H9 (cell line): ENCODE data around the gene FARSA. TPM values are rescaled to one million over a fixed set of nuclear protein-coding genes. Genes with fewer than 3 reads are reported as not detected.
A peak's percentile ranks its signal among the peaks of the same experiment; 100 is the strongest.

Source experiments
- DNase-seq: peaks from one replicate; pipeline ENCODE4 v3.0.0-alpha.2; 2017
- H2AFZ ChIP-seq: one replicate; pipeline ENCODE4 v1.6.1; 2013; ENCODE audit warnings: mild to moderate bottlenecking, low read length, control low read depth, moderate library complexity
- H2AK5ac ChIP-seq: 2 replicates; pipeline ENCODE4 v1.6.1; 2013; ENCODE audit warnings: low read length, control low read depth, mixed read lengths; ENCODE audit not compliant: insufficient read length
- H2BK120ac ChIP-seq: one replicate; pipeline ENCODE4 v1.6.1; 2013; ENCODE audit warnings: low read depth, mild to moderate bottlenecking, low read length, control low read depth, inconsistent platforms; ENCODE audit not compliant: poor library complexity, severe bottlenecking
- H2BK12ac ChIP-seq: 2 replicates; pipeline ENCODE4 v1.6.1; 2013; ENCODE audit warnings: low read length, control low read depth, mixed read lengths, low read depth; ENCODE audit not compliant: insufficient read length
- H2BK15ac ChIP-seq: 2 replicates; pipeline ENCODE4 v1.6.1; 2013; ENCODE audit warnings: low read depth, low read length, control low read depth
- H2BK20ac ChIP-seq: one replicate; pipeline ENCODE4 v1.6.1; 2013; ENCODE audit warnings: low read depth, mild to moderate bottlenecking, low read length, control low read depth, inconsistent platforms; ENCODE audit not compliant: poor library complexity, severe bottlenecking
- H2BK5ac ChIP-seq: 2 replicates; pipeline ENCODE4 v1.6.1; 2013; ENCODE audit warnings: low read length, control low read depth, mixed read lengths; ENCODE audit not compliant: insufficient read length
- H3K14ac ChIP-seq: 2 replicates; pipeline ENCODE4 v1.6.1; 2013; ENCODE audit warnings: low read length, control low read depth; ENCODE audit not compliant: insufficient read depth
- H3K18ac ChIP-seq: 2 replicates; pipeline ENCODE4 v1.6.1; 2013; ENCODE audit warnings: low read depth, mild to moderate bottlenecking, mixed read lengths, low read length, control low read depth; ENCODE audit not compliant: insufficient read length
- H3K23ac ChIP-seq: 2 replicates; pipeline ENCODE4 v1.6.1; 2013; ENCODE audit warnings: low read length, control low read depth, mixed read lengths, low read depth; ENCODE audit not compliant: insufficient read length
- H3K23me2 ChIP-seq: 2 replicates; pipeline ENCODE4 v1.6.1; 2013; ENCODE audit warnings: low read depth, mild to moderate bottlenecking, mixed read lengths, low read length, control low read depth; ENCODE audit not compliant: insufficient read length, poor library complexity, severe bottlenecking
- H3K27ac ChIP-seq: 2 replicates; pipeline ENCODE4 v1.5.1; 2013; ENCODE audit warnings: low read length, control low read depth, mixed read lengths, low read depth; ENCODE audit not compliant: insufficient read length
- H3K27me3 ChIP-seq: 2 replicates; pipeline ENCODE4 v1.6.1; 2013; ENCODE audit warnings: low read length, control low read depth, inconsistent platforms; ENCODE audit not compliant: insufficient read depth
- H3K4ac ChIP-seq: 2 replicates; pipeline ENCODE4 v1.6.1; 2013; ENCODE audit warnings: low read depth, mild to moderate bottlenecking, control low read depth, inconsistent platforms, low read length, moderate library complexity
- H3K4me1 ChIP-seq: 2 replicates; pipeline ENCODE4 v1.6.1; 2013; ENCODE audit warnings: low read length, control low read depth, inconsistent platforms; ENCODE audit not compliant: insufficient read depth
- H3K4me2 ChIP-seq: 2 replicates; pipeline ENCODE4 v1.6.1; 2013; ENCODE audit warnings: low read length, control low read depth, mixed read lengths; ENCODE audit not compliant: insufficient read length, insufficient read depth
- H3K56ac ChIP-seq: 2 replicates; pipeline ENCODE4 v1.6.1; 2013; ENCODE audit warnings: low read depth, mild to moderate bottlenecking, mixed read lengths, low read length, control low read depth; ENCODE audit not compliant: insufficient read length
- H3K79me1 ChIP-seq: 2 replicates; pipeline ENCODE4 v1.6.1; 2013; ENCODE audit warnings: low read depth, mild to moderate bottlenecking, moderate library complexity, low read length, control low read depth, inconsistent platforms; ENCODE audit not compliant: insufficient read depth, poor library complexity, severe bottlenecking
- H3K79me2 ChIP-seq: 2 replicates; pipeline ENCODE4 v1.6.1; 2013; ENCODE audit warnings: low read length, control low read depth, inconsistent platforms; ENCODE audit not compliant: insufficient read depth
- H3K9ac ChIP-seq: 2 replicates; pipeline ENCODE4 v1.6.1; 2013; ENCODE audit warnings: low read length, control low read depth, mixed read lengths; ENCODE audit not compliant: insufficient read length; ENCODE audit errors: extremely low read depth
- H3K9me3 ChIP-seq: one replicate; pipeline ENCODE4 v1.6.1; 2013; ENCODE audit warnings: low read depth, low read length, inconsistent platforms; ENCODE audit not compliant: control insufficient read depth
- H3T11ph ChIP-seq: one replicate; pipeline ENCODE4 v1.6.1; 2013; ENCODE audit warnings: mild to moderate bottlenecking, low read length, control low read depth, inconsistent platforms
- H4K20me1 ChIP-seq: one replicate; pipeline ENCODE4 v1.6.1; 2013; ENCODE audit not compliant: control insufficient read depth, insufficient read length, insufficient read depth
- H4K5ac ChIP-seq: 2 replicates; pipeline ENCODE4 v1.6.1; 2013; ENCODE audit warnings: low read depth, mild to moderate bottlenecking, mixed read lengths, low read length, control low read depth; ENCODE audit not compliant: insufficient read length
- H4K8ac ChIP-seq: replicated peaks from 2 replicates; pipeline ENCODE4 v1.6.1; 2013; ENCODE audit warnings: low read length, control low read depth, mixed read lengths, low read depth; ENCODE audit not compliant: insufficient read length
- H4K91ac ChIP-seq: 2 replicates; pipeline ENCODE4 v1.6.1; 2013; ENCODE audit warnings: low read depth, mild to moderate bottlenecking, moderate library complexity, mixed read lengths, low read length, control low read depth; ENCODE audit not compliant: insufficient read length
- H3K27ac Mint-ChIP-seq, 3 experiments: 2 replicates in 2 of 3; 3 replicates in 1 of 3; pipeline ENCODE4 v1.8.0; 2020 to 2021; ENCODE audit warnings: mixed read lengths in 3 of 3, mild to moderate bottlenecking in 1 of 3, moderate library complexity in 1 of 3
- H3K27me3 Mint-ChIP-seq: 2 replicates; pipeline ENCODE4 v1.8.0; 2021; ENCODE audit warnings: low read depth, mild to moderate bottlenecking, moderate library complexity, mixed read lengths
- H3K36me3 Mint-ChIP-seq, 3 experiments: 2 replicates in 2 of 3; 3 replicates in 1 of 3; pipeline ENCODE4 v1.8.0; 2020 to 2021; ENCODE audit warnings: low read depth in 3 of 3, mixed read lengths in 3 of 3; ENCODE audit not compliant: insufficient read depth in 1 of 3
- H3K4me1 Mint-ChIP-seq, 2 experiments: 2 replicates each; pipeline ENCODE4 v1.8.0; 2020; ENCODE audit warnings: mixed read lengths in 2 of 2
- H3K4me3 Mint-ChIP-seq, 2 experiments: 2 replicates in 1 of 2; 3 replicates in 1 of 2; pipeline ENCODE4 v1.8.0; 2020 to 2021; ENCODE audit warnings: mild to moderate bottlenecking in 2 of 2, mixed read lengths in 2 of 2, moderate library complexity in 1 of 2
- H3K9me3 Mint-ChIP-seq, 2 experiments: 2 replicates in 1 of 2; 3 replicates in 1 of 2; pipeline ENCODE4 v1.8.0; 2020; ENCODE audit warnings: mild to moderate bottlenecking in 2 of 2, mixed read lengths in 2 of 2, moderate library complexity in 1 of 2
- WGBS: extraction: QIAGEN DNeasy Blood & Tissue Kit; methylation state at CpG from one replicate; pipeline ENCODE4 v1.1.7; 2013; ENCODE audit warnings: missing lambda C conversion rate, low lambda C conversion rate, mixed read lengths; ENCODE audit not compliant: insufficient read length; ENCODE audit errors: extremely low coverage; 5-methylcytosine and 5-hydroxymethylcytosine counted together
- total RNA-seq: library from RNA; stranded (reverse); gene quantifications from 2 replicates; pipeline ENCODE4 v1.2.1, GENCODE V29; 2021
- TF ChIP-seq, protein P1 (sequence below): fragments of 200-600 bp; sonication (generic); conservative IDR thresholded peaks from 3 replicates; pipeline ENCODE4 v1.8.0; 2021; ENCODE audit warnings: antibody characterized with exemption, mild to moderate bottlenecking

Gene FARSA
- total RNA-seq, 1 experiment from 2014 or later, result 110 TPM

DNA sequence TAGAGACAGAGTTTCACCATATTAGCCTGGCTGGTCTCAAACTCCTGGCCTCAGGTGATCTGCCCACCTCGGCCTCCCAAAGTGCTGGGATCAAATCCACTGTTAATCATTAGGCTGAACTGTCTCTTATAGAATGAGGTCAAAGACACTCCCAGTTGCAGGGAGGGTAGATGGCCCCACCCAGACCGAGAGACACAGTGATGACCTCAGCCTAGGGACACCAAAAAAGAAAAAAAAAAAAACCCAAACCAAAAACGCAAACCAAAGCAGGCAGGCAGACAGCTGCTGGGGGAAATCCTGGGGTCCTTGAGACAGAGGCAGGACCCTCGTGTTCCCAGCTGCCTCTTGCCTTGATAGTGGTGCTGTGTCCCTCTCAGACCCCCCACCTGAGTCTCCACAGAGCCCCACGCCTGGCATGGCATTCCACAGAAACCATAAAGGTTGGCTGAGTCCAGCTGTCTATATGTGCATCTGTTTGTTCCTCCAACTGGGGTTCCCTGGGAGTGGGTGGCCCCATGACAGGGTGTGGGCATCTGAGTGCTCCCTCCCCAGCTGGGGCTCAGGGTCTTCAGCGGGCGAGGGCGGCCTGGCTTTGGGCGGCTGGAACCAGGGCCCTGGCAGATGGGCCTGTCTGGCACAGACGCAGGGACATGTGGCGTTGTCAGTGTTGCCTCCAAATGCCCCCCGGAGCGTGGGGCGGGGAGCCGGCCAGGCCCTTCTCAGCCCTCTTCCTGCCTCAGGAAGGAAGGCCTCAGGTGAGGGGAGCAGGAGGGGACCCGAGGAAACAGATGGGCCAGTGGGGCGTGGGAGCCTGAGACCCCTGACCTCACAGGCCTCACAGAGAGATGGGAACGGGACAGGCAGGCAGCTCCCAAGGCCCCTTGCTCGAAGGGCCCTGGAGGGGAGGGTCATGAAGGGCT lies 41.0 kb upstream of the FARSA start:
- no peak overlapping the region for H3K4me2 ChIP-seq
- no peaks in the 10 kb centered on the region for H3K23me2 ChIP-seq
- H3K4me1 Mint-ChIP-seq, result 0 out of 4 replicates have a peak, but pooled peaks cover 0 to 4% of the 10 kb centered on the region in 2 experiments
- H3K4me3 Mint-ChIP-seq, result no peak overlapping the region
- H2AFZ ChIP-seq, result no peak overlapping the region
- H2BK20ac ChIP-seq, result no peak overlapping the region
- no peaks in the 10 kb centered on the region for H3K79me2 ChIP-seq
- TF ChIP-seq, protein P1, sequence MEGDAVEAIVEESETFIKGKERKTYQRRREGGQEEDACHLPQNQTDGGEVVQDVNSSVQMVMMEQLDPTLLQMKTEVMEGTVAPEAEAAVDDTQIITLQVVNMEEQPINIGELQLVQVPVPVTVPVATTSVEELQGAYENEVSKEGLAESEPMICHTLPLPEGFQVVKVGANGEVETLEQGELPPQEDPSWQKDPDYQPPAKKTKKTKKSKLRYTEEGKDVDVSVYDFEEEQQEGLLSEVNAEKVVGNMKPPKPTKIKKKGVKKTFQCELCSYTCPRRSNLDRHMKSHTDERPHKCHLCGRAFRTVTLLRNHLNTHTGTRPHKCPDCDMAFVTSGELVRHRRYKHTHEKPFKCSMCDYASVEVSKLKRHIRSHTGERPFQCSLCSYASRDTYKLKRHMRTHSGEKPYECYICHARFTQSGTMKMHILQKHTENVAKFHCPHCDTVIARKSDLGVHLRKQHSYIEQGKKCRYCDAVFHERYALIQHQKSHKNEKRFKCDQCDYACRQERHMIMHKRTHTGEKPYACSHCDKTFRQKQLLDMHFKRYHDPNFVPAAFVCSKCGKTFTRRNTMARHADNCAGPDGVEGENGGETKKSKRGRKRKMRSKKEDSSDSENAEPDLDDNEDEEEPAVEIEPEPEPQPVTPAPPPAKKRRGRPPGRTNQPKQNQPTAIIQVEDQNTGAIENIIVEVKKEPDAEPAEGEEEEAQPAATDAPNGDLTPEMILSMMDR, result no peak
- H3K23ac ChIP-seq, result no peak overlapping the region
- H2BK120ac ChIP-seq, result no peak overlapping the region
- no peak overlapping the region for H4K5ac ChIP-seq
- no CpG with 5 or more reads among the region's 19 CpGs for WGBS
- peak overlapping the region; percentile 46; the same call in 1 of the 2 replicates for H3K14ac ChIP-seq
- H3K27ac ChIP-seq, result no peak overlapping the region
- DNase-seq, result no peak
- H3K27me3 ChIP-seq, result no peaks in the 10 kb centered on the region
- no peak overlapping the region for H3T11ph ChIP-seq
- peaks cover 37% of the 10 kb centered on the region for H3K27me3 Mint-ChIP-seq
- no peak overlapping the region for H3K56ac ChIP-seq
- H4K8ac ChIP-seq, result no peak overlapping the region
- no peaks in the 10 kb centered on the region for H3K4me1 ChIP-seq
- no peak overlapping the region for H3K27ac Mint-ChIP-seq
- no peak overlapping the region for H2BK15ac ChIP-seq
- H4K20me1 ChIP-seq, result no peaks in the 10 kb centered on the region
- no peak overlapping the region for H3K18ac ChIP-seq
- H3K79me1 ChIP-seq, result no peaks in the 10 kb centered on the region
- H2AK5ac ChIP-seq, result no peak overlapping the region
- no peak overlapping the region for H2BK5ac ChIP-seq
- no peak overlapping the region for H3K4ac ChIP-seq
- H3K36me3 Mint-ChIP-seq, result no peaks in the 10 kb centered on the region; a peak in 1 of 7 replicates
- no peaks in the 10 kb centered on the region for H3K9me3 ChIP-seq
- H2BK12ac ChIP-seq, result no peak overlapping the region
- H4K91ac ChIP-seq, result no peak overlapping the region
- no peaks in the 10 kb centered on the region for H3K9me3 Mint-ChIP-seq
- H3K9ac ChIP-seq, result no peak overlapping the region
